Upper lobe of left lung (tissue), 6 donors: ENCODE data around the gene NT5C. TPM values are rescaled to one million over a fixed set of nuclear protein-coding genes. Genes with fewer than 3 reads are reported as not detected.

Experiments used
- ATAC-seq, 2 donors: fragments of 200-7000 bp; cut with Tn5 transposase; one replicate each; pipeline ENCODE4 v1.9.1; 2022; ENCODE audit warnings: mild to moderate bottlenecking in 2 of 2, moderate library complexity in 2 of 2; ENCODE audit not compliant: low FRiP score in 2 of 2
- DNase-seq, 2 donors: peaks; one replicate each; pipeline ENCODE4 v3.0.0-alpha.2; 2019 to 2020
- H3K27ac ChIP-seq, 4 donors: fragments of 200-600 bp; sonication (generic); one replicate each; pipeline ENCODE4 v1.5.1; 2016 to 2019
- H3K27me3 ChIP-seq, 4 donors: fragments of 200-600 bp; sonication (generic); one replicate each; pipeline ENCODE4 v1.5.1; 2017 to 2019
- H3K36me3 ChIP-seq, 4 donors: fragments of 200-600 bp; sonication (generic); one replicate each; pipeline ENCODE4 v1.5.1; 2016 to 2019
- H3K4me1 ChIP-seq, 4 donors: fragments of 200-600 bp; sonication (generic); one replicate each; pipeline ENCODE4 v1.5.1; 2018 to 2019
- H3K4me3 ChIP-seq, 4 donors: fragments of 200-600 bp; sonication (generic); one replicate each; pipeline ENCODE4 v1.5.1; 2017 to 2019; ENCODE audit warnings: mild to moderate bottlenecking in 2 of 4, moderate library complexity in 1 of 4
- H3K9me3 ChIP-seq, 4 donors: fragments of 200-600 bp; sonication (generic); one replicate each; pipeline ENCODE4 v1.5.1; 2018 to 2019
- CTCF ChIP-seq, 6 experiments: fragments of 450-650 bp in 4 of 6; fragments of 200-600 bp in 2 of 6; sonication (generic) in 2 of 6; IDR thresholded peaks; one replicate each; pipeline ENCODE4 v1.5.1; 2016 to 2019; ENCODE audit warnings: antibody characterized with exemption in 6 of 6
- EP300 ChIP-seq, 4 donors: sonication (generic); formaldehyde crosslinking; IDR thresholded peaks; one replicate each; pipeline ENCODE4 v1.5.1; 2017; ENCODE audit warnings: antibody characterized with exemption in 4 of 4, control low read depth in 2 of 4
- POLR2A ChIP-seq, 4 donors: fragments of 450-650 bp; IDR thresholded peaks; one replicate each; pipeline ENCODE4 v1.5.1; 2016 to 2017; ENCODE audit warnings: antibody characterized with exemption in 4 of 4, mild to moderate bottlenecking in 2 of 4
- POLR2AphosphoS5 ChIP-seq, 2 donors: sonication (generic); formaldehyde crosslinking; IDR thresholded peaks; one replicate each; pipeline ENCODE4 v1.5.1; 2017; ENCODE audit warnings: antibody characterized with exemption in 2 of 2
- WGBS, 2 donors: methylation state at CpG; one replicate each; pipeline ENCODE4 v1.1.5; 2017 to 2018; 5-methylcytosine and 5-hydroxymethylcytosine counted together
- small RNA-seq, 4 donors: library from RNA; depleted of rRNA; stranded (forward); fragments of <200 nt; gene quantifications; one replicate each; pipeline ENCODE3, GENCODE V24; 2016
- total RNA-seq, 6 donors: library from RNA; depleted of rRNA in 4 of 6; stranded (reverse); fragments of >200 nt in 4 of 6; gene quantifications; one replicate each; pipeline versions ENCODE4 v1.1.0 to v1.2.1, GENCODE V29; 2016 to 2021
- donor health status: DM: no; HTN: no; CAD: no; lungs with moderate emphysema.
- donor health status: DM: no; HTN: yes; CAD: no; lungs with severe emphysema.

Gene NT5C
- total RNA-seq, 6 donors from 2014 or later: 46.4 to 113 (median 76.6) TPM

GRCh38 chr17:75082683-75083082 is 48.9 kb downstream of the NT5C start:
- Histone ChIP-seq H3K4me3 (no peak overlapping the region), H3K9me3 (no peaks in the 10 kb centered on the region), H3K4me1 (peaks cover 35 to 56% (median 44%) of the 10 kb centered on the region in 4 donors), H3K27ac (no peak overlapping the region), H3K27me3 (no peaks in the 10 kb centered on the region), H3K36me3 (no peaks in the 10 kb centered on the region)
- DNase-seq (no peak), ATAC-seq (no peak)
- WGBS, 2 donors: 88 to 89% methylated on average over 6 of the region's 6 CpGs
- TF ChIP-seq CTCF (IDR thresholded peaks at IDR 0.05) (no peak), POLR2AphosphoS5 (IDR thresholded peaks at IDR 0.05) (no peak), EP300 (IDR thresholded peaks at IDR 0.05) (no peak), POLR2A (IDR thresholded peaks at IDR 0.05) (no peak)

- H3K4me1 ChIP-seq: peaks cover 38 to 57% (median 47%) of the 10 kb centered on the region in 4 donors
- ATAC-seq: no peak
- H3K36me3 ChIP-seq: no peaks in the 10 kb centered on the region
- no peak overlapping the region for H3K4me3 ChIP-seq
- H3K27me3 ChIP-seq: no peaks in the 10 kb centered on the region
- H3K27ac ChIP-seq: no peak overlapping the region
- H3K9me3 ChIP-seq: no peaks in the 10 kb centered on the region
- DNase-seq: no peak
- no peak for TF ChIP-seq CTCF (IDR thresholded peaks at IDR 0.05)
- TF ChIP-seq POLR2A (IDR thresholded peaks at IDR 0.05): no peak
- TF ChIP-seq EP300 (IDR thresholded peaks at IDR 0.05): no peak
- TF ChIP-seq POLR2AphosphoS5 (IDR thresholded peaks at IDR 0.05): no peak
- WGBS, 2 donors: 83 to 86% methylated on average over 13 of the region's 13 CpGs
Observed at GRCh38 chr17:75081611-75082540, 49.7 kb downstream of the NT5C start.

Small RNAs within 50 kb of the gene (small RNA-seq; reads per million reads assigned to genes)
- 0 reads per million in 4 donors for gene RF00019

Other genes with a start within 250 kb of the NT5C start
- gene FADS6, start 238.1 kb downstream of the NT5C start, total RNA-seq: not detected
- gene USH1G, start 208.5 kb downstream of the NT5C start, total RNA-seq: under 1 TPM in 1 of 6 donors, not detected in 5; 0.13 TPM
- not detected for gene OTOP2, start 207.5 kb downstream of the NT5C start, total RNA-seq
- not detected for gene OTOP3, start 195.8 kb downstream of the NT5C start, total RNA-seq
- 10 to 100 TPM; 21.6 to 60.8 (median 33.3) TPM for gene HID1, start 159.0 kb downstream of the NT5C start, total RNA-seq
- gene CDR2L, start 144.1 kb downstream of the NT5C start, total RNA-seq: 10 to 100 TPM; 15.6 to 48.8 (median 24.7) TPM
- 10 to 100 TPM; 10.5 to 41.0 (median 21.8) TPM for gene MRPL58, start 119.1 kb downstream of the NT5C start, total RNA-seq
- gene ATP5PD, start 84.8 kb downstream of the NT5C start, total RNA-seq: 100 to 1,000 TPM; 126 to 198 (median 186) TPM
- gene KCTD2, start 84.5 kb downstream of the NT5C start, total RNA-seq: 10 to 100 TPM; 17.8 to 26.1 (median 22.9) TPM
- 100 to 1,000 TPM in 4 of 6 donors, 10 to 100 TPM in 2; 40.6 to 234 (median 123) TPM for gene SLC16A5, start 43.8 kb downstream of the NT5C start, total RNA-seq
- gene ARMC7, start 21.8 kb downstream of the NT5C start, total RNA-seq: 10 to 100 TPM in 5 of 6 donors, 1 to 10 TPM in 1; 7.3 to 29.5 (median 16.6) TPM
- gene JPT1, start 22.8 kb upstream of the NT5C start, total RNA-seq: 100 to 1,000 TPM in 1 of 6 donors, 10 to 100 TPM in 5; 44.0 to 118 (median 70.1) TPM
- gene SUMO2, start 51.2 kb upstream of the NT5C start, total RNA-seq: 100 to 1,000 TPM in 2 of 6 donors, 10 to 100 TPM in 4; 19.9 to 343 (median 64.9) TPM
- gene NUP85, start 73.9 kb upstream of the NT5C start, total RNA-seq: 10 to 100 TPM; 21.7 to 69.1 (median 43.5) TPM
- 100 to 1,000 TPM in 2 of 6 donors, 10 to 100 TPM in 4; 32.3 to 139 (median 55.4) TPM for gene GGA3, start 129.9 kb upstream of the NT5C start, total RNA-seq
- gene MRPS7, start 130.1 kb upstream of the NT5C start, total RNA-seq: 10 to 100 TPM; 23.7 to 56.7 (median 36.9) TPM
- gene MIF4GD, start 139.5 kb upstream of the NT5C start, total RNA-seq: 10 to 100 TPM; 19.9 to 42.8 (median 36.2) TPM
- gene SLC25A19, start 157.7 kb upstream of the NT5C start, total RNA-seq: 10 to 100 TPM; 21.9 to 37.0 (median 23.9) TPM